K562 (cell line): Measurements from ENCODE around the gene TUFM. TPM values are rescaled to one million over a fixed set of nuclear protein-coding genes. Genes with fewer than 3 reads are reported as not detected.
A peak's percentile ranks its signal among the peaks of the same experiment; 100 is the strongest.

Experiments used
- CBFA2T3 ChIP-seq: fragments of 450-650 bp; IDR thresholded peaks from 2 replicates; pipeline ENCODE4 v1.6.1; 2017
- CBX1 ChIP-seq: sonication (generic); IDR thresholded peaks from 2 replicates; pipeline ENCODE4 v1.6.1; 2016; ENCODE audit warnings: antibody characterized with exemption, low read depth, mild to moderate bottlenecking
- COPS2 ChIP-seq: fragments of 450-650 bp; conservative IDR thresholded peaks from 2 replicates; pipeline ENCODE4 v1.6.1; 2016; ENCODE audit warnings: mild to moderate bottlenecking, moderate library complexity
- CREB5 ChIP-seq: fragments of 250-450 bp; sonication (Bioruptor Pico); IDR thresholded peaks from 2 replicates; pipeline ENCODE4 v1.5.0; 2020; ENCODE audit warnings: mild to moderate bottlenecking
- CTBP1 ChIP-seq: fragments of 450-650 bp; IDR thresholded peaks from 2 replicates; pipeline ENCODE4 v1.6.1; 2016; ENCODE audit warnings: borderline replicate concordance
- CXXC5 ChIP-seq: fragments of 250-450 bp; sonication (Bioruptor Pico); IDR thresholded peaks from 2 replicates; pipeline ENCODE4 v1.8.0; 2022; ENCODE audit warnings: inconsistent platforms, mild to moderate bottlenecking, moderate library complexity
- FOSL1 ChIP-seq: fragments of 200-800 bp; sonication (Bioruptor generic); conservative IDR thresholded peaks from 2 replicates; pipeline ENCODE4 v1.6.1; 2016; ENCODE audit warnings: missing genetic modification characterization, missing compliant biosample characterization
- FOXJ2 ChIP-seq: fragments of 200-800 bp; sonication (Bioruptor generic); IDR thresholded peaks from 2 replicates; pipeline ENCODE4 v1.6.1; 2016; ENCODE audit warnings: missing genetic modification characterization, missing compliant biosample characterization
- MCM7 ChIP-seq, 2 experiments: fragments of 450-650 bp; IDR thresholded peaks; 2 replicates each; pipeline ENCODE4 v1.6.1; 2016 to 2018
- MTA1 ChIP-seq: fragments of 450-650 bp; IDR thresholded peaks from 2 replicates; pipeline ENCODE4 v1.6.1; 2017; ENCODE audit warnings: borderline replicate concordance
- MYC ChIP-seq, 2 experiments: fragments of 250-450 bp in 1 of 2; sonication (Bioruptor Pico) in 1 of 2; IDR thresholded peaks; 2 replicates each; pipeline versions ENCODE4 v1.5.1 to v1.6.1; 2012 to 2021; ENCODE audit warnings: low read depth in 2 of 2, borderline replicate concordance in 1 of 2, improper control_type of control experiment in 1 of 2, low read length in 1 of 2, mild to moderate bottlenecking in 1 of 2, moderate library complexity in 1 of 2
- MYNN ChIP-seq, 2 experiments: sonication (generic); formaldehyde crosslinking in 1 of 2; IDR thresholded peaks; 2 replicates each; pipeline versions ENCODE4 v1.5.0 to v1.6.1; 2016 to 2020; ENCODE audit warnings: antibody characterized with exemption in 1 of 2, missing genetic modification reagents in 1 of 2
- NFE2 ChIP-seq: IDR thresholded peaks from 2 replicates; pipeline ENCODE4 v1.6.1; 2014; ENCODE audit warnings: antibody characterized with exemption, low read depth
- NFRKB ChIP-seq: fragments of 450-650 bp; IDR thresholded peaks from 2 replicates; pipeline ENCODE4 v1.6.1; 2016; ENCODE audit warnings: low read depth
- PHB ChIP-seq: fragments of 250-450 bp; sonication (Bioruptor Pico); IDR thresholded peaks from 2 replicates; pipeline ENCODE4 v1.5.0; 2021
- PTBP1 ChIP-seq: fragments of 200-400 bp; formaldehyde crosslinking; IDR thresholded peaks from 2 replicates; pipeline ENCODE4 v1.6.1; 2017; ENCODE audit warnings: low read depth, low read length
- PURB ChIP-seq: sonication (generic); formaldehyde crosslinking; IDR thresholded peaks from 2 replicates; pipeline ENCODE4 v1.9.0; 2021; ENCODE audit warnings: low read depth, mild to moderate bottlenecking, missing genetic modification reagents
- SIN3A ChIP-seq, 2 experiments: fragments of 150-350 bp in 1 of 2; IDR thresholded peaks; 2 replicates each; pipeline ENCODE4 v1.6.1; 2011 to 2016; ENCODE audit warnings: borderline replicate concordance in 2 of 2, low read depth in 2 of 2, low read length in 2 of 2, mild to moderate bottlenecking in 2 of 2, moderate library complexity in 2 of 2; ENCODE audit not compliant: control insufficient read depth in 1 of 2
- SRSF9 ChIP-seq: fragments of 200-400 bp; formaldehyde crosslinking; IDR thresholded peaks from 2 replicates; pipeline ENCODE4 v1.6.1; 2017; ENCODE audit warnings: low read depth, low read length, borderline replicate concordance
- TAL1 ChIP-seq: fragments of 450-650 bp; IDR thresholded peaks from 2 replicates; pipeline ENCODE4 v1.6.1; 2016; ENCODE audit warnings: mild to moderate bottlenecking
- TFAP4 ChIP-seq: sonication (generic); formaldehyde crosslinking; IDR thresholded peaks from 2 replicates; pipeline ENCODE4 v1.8.0; 2022; ENCODE audit warnings: missing genetic modification reagents, mild to moderate bottlenecking, moderate library complexity, borderline replicate concordance
- TRIM28 ChIP-seq: fragments of 450-650 bp; IDR thresholded peaks from 2 replicates; pipeline ENCODE4 v1.6.1; 2017
- ZNF280B ChIP-seq: fragments of 250-450 bp; sonication (Bioruptor Pico); IDR thresholded peaks from 2 replicates; pipeline ENCODE4 v1.5.1; 2021; ENCODE audit warnings: mild to moderate bottlenecking
- ZNF766 ChIP-seq: fragments of 200-800 bp; sonication (Bioruptor generic); conservative IDR thresholded peaks from 2 replicates; pipeline ENCODE4 v1.6.1; 2016; ENCODE audit warnings: missing genetic modification characterization, missing compliant biosample characterization
- polyA plus RNA-seq, 8 experiments: library from polyadenylated mRNA; depleted of rRNA in 4 of 8; stranded (reverse) in 5 of 8; unstranded in 3 of 8; fragments of >200 nt; fragmentation: Nextera tagmentation in 2 of 8; fragmentation: Illumina TruSeq in 1 of 8; extraction: Ambion mirVana in 2 of 8; extraction: Trizol in 1 of 8; gene quantifications; 2 replicates each; pipeline versions ENCODE4 v1.2.1 to v1.2.3, GENCODE V29; 2011 to 2014; ENCODE audit warnings: inconsistent platforms in 1 of 8, missing spikeins in 1 of 8
- total RNA-seq, 7 experiments: library from RNA; depleted of rRNA in 6 of 7; stranded (reverse); fragments of >200 nt in 6 of 7; fragmentation: Illumina TruSeq in 2 of 7; extraction: Trizol in 2 of 7; gene quantifications; 2 replicates each; pipeline versions ENCODE4 v1.2.1 to v1.2.3, GENCODE V29; 2011 to 2021; ENCODE audit warnings: low replicate concordance in 1 of 7

Gene TUFM
- total and polyA plus RNA-seq, 9 of the 15 experiments (the other 6 are each of a cell fraction or from before 2014, with no cell fraction given) = 34.1 to 434 (median 256) TPM

- TF ChIP-seq ZNF280B = no peak
- TF ChIP-seq FOXJ2 = no peak
- no peak for TF ChIP-seq MCM7 (IDR thresholded peaks at IDR 0.05)
- TF ChIP-seq ZNF766 (CRISPR knock-in tag) = 0 out of 2 replicates have a peak, but pooled peaks have one; percentile 13
- peak; percentile 87 for TF ChIP-seq CTBP1
- peak; percentile 98 for TF ChIP-seq CXXC5 (CRISPR knock-in tag)
- TF ChIP-seq MTA1 = peak; percentile 95
- TF ChIP-seq NFE2 = peak; percentile 23; the same call in 1 of the 2 replicates
- peak; percentile 88 for TF ChIP-seq MYC (IDR thresholded peaks at IDR 0.05; ENCODE audit: low read depth, low read length)
- TF ChIP-seq MYC (CRISPR knock-in tag; IDR thresholded peaks at IDR 0.05; ENCODE audit: borderline replicate concordance, low read depth) = peak; percentile 91
- TF ChIP-seq COPS2 = no peak
- no peak for TF ChIP-seq SRSF9
- no peak for TF ChIP-seq PTBP1
- peak; percentile 82; the same call in 1 of the 2 replicates for TF ChIP-seq TFAP4 (CRISPR knock-in tag)
- no peak for TF ChIP-seq CREB5 (CRISPR knock-in tag)
- TF ChIP-seq NFRKB = 0 out of 2 replicates have a peak, but pooled peaks have one; percentile 29
- TF ChIP-seq MYNN (IDR thresholded peaks at IDR 0.05) = peak; percentile 77; the same call in 1 of the 2 replicates
- no peak for TF ChIP-seq MYNN (CRISPR knock-in tag; IDR thresholded peaks at IDR 0.05)
- no peak for TF ChIP-seq TAL1
- 0 out of 2 replicates have a peak, but pooled peaks have one; percentile 10 for TF ChIP-seq CBFA2T3
- TF ChIP-seq SIN3A (IDR thresholded peaks at IDR 0.05; ENCODE audit: borderline replicate concordance in 2 of 2, control insufficient read depth in 1 of 2, low read depth in 2 of 2, low read length in 2 of 2) = peak in 1 of 2 experiments; percentile 38; a peak in 2 of 4 replicates
- 0 out of 2 replicates have a peak, but pooled peaks have one; percentile 21 for TF ChIP-seq FOSL1 (tag)
- TF ChIP-seq PHB (CRISPR knock-in tag) = 0 out of 2 replicates have a peak, but pooled peaks have one; percentile 55
- TF ChIP-seq TRIM28 = 0 out of 2 replicates have a peak, but pooled peaks have one; percentile 27
- TF ChIP-seq PURB (CRISPR knock-in tag) = no peak
- peak; percentile 87 for TF ChIP-seq CBX1
Measured at GRCh38 chr16:28822520-28823290, 23.4 kb downstream of the TUFM start, which contains the start of gene ATXN2L (continued).
